ENCODE results near the gene DHODH. TPM values are rescaled to one million over a fixed set of nuclear protein-coding genes. Genes with fewer than 3 reads are reported as not detected.
A peak's percentile ranks its signal among the peaks of the same experiment; 100 is the strongest.

Gene DHODH
- total and polyA plus RNA-seq, 2 of the 13 experiments (the other 11 are each of a cell fraction or from before 2014, with no cell fraction given), result 10.7 to 16.4 TPM

- TF ChIP-seq CTCF (CRISPR knock-in tag; IDR thresholded peaks at IDR 0.05), result no peak
- no peak for TF ChIP-seq ZNF546 (CRISPR knock-in tag; conservative IDR thresholded peaks at IDR 0.05)
- no peak for TF ChIP-seq ZNF124 (CRISPR knock-in tag; IDR thresholded peaks at IDR 0.05)
- peak in 1 of 2 experiments; percentile 33; a peak in 1 of 4 replicates for TF ChIP-seq EP300 (IDR thresholded peaks at IDR 0.05; ENCODE audit: low read depth in 2 of 2, low read length in 2 of 2)
- TF ChIP-seq EP300 (CRISPR knock-in tag; IDR thresholded peaks at IDR 0.05; ENCODE audit: borderline replicate concordance), result no peak
- TF ChIP-seq SOX6 (IDR thresholded peaks at IDR 0.05), result no peak
- peak; percentile 36; the same call in 1 of the 2 replicates for TF ChIP-seq SOX6 (CRISPR knock-in tag; IDR thresholded peaks at IDR 0.05)
- no peak for TF ChIP-seq ZNF354B (CRISPR knock-in tag; IDR thresholded peaks at IDR 0.05)
- TF ChIP-seq MATR3 (CRISPR knock-in tag; IDR thresholded peaks at IDR 0.05), result no peak
- peak; percentile 30; the same call in 1 of the 2 replicates for TF ChIP-seq RARA (CRISPR knock-in tag; IDR thresholded peaks at IDR 0.05)
- TF ChIP-seq ZC3H4 (CRISPR knock-in tag; IDR thresholded peaks at IDR 0.05; ENCODE audit: borderline replicate concordance), result no peak
- peak; percentile 84; the same call in 1 of the 2 replicates for TF ChIP-seq ZNF460 (CRISPR knock-in tag; IDR thresholded peaks at IDR 0.05; ENCODE audit: borderline replicate concordance)
- no peak for TF ChIP-seq RXRB (CRISPR knock-in tag; IDR thresholded peaks at IDR 0.05; ENCODE audit: borderline replicate concordance)
- TF ChIP-seq KLF9 (CRISPR knock-in tag; IDR thresholded peaks at IDR 0.05; ENCODE audit: low read depth), result no peak
- no peak for TF ChIP-seq ESRRA (CRISPR knock-in tag; IDR thresholded peaks at IDR 0.05; ENCODE audit: low read depth)
- no peak for TF ChIP-seq ZNF160 (CRISPR knock-in tag; IDR thresholded peaks at IDR 0.05)
- no peak for TF ChIP-seq TBP (CRISPR knock-in tag; IDR thresholded peaks at IDR 0.05)
- TF ChIP-seq KDM5B (CRISPR knock-in tag; IDR thresholded peaks at IDR 0.05; ENCODE audit: borderline replicate concordance), result 0 out of 2 replicates have a peak, but pooled peaks have one; percentile 26
- no peak for TF ChIP-seq ZBTB1 (CRISPR knock-in tag; IDR thresholded peaks at IDR 0.05; ENCODE audit: borderline replicate concordance)
- TF ChIP-seq ZNF660 (CRISPR knock-in tag; IDR thresholded peaks at IDR 0.05; ENCODE audit: borderline replicate concordance, low read depth), result no peak
- TF ChIP-seq ZBTB42 (CRISPR knock-in tag; IDR thresholded peaks at IDR 0.05), result no peak
- TF ChIP-seq ZNF780A (CRISPR knock-in tag; IDR thresholded peaks at IDR 0.05), result no peak
- no peak for TF ChIP-seq ZNF224 (CRISPR knock-in tag; IDR thresholded peaks at IDR 0.05)
- no peak for TF ChIP-seq RELA (CRISPR knock-in tag; IDR thresholded peaks at IDR 0.05)
- TF ChIP-seq ZBTB33 (CRISPR knock-in tag; IDR thresholded peaks at IDR 0.05), result no peak
- TF ChIP-seq LCORL (IDR thresholded peaks at IDR 0.05), result no peak
- 0 out of 2 replicates have a peak, but pooled peaks have one; percentile 34 for TF ChIP-seq LCORL (CRISPR knock-in tag; IDR thresholded peaks at IDR 0.05)
- TF ChIP-seq SOX13 (IDR thresholded peaks at IDR 0.05), result no peak
- peak in 1 of 2 experiments; percentile 49; a peak in 2 of 4 replicates for TF ChIP-seq SOX13 (CRISPR knock-in tag; conservative IDR thresholded peaks at IDR 0.05 in 1 of 2, IDR thresholded peaks at IDR 0.05 in 1 of 2)
Measured at GRCh38 chr16:71963125-71963875, 45.2 kb upstream of the DHODH start (continued).
